Measurements from ENCODE around the gene NBAS.

Gene NBAS

DNA sequence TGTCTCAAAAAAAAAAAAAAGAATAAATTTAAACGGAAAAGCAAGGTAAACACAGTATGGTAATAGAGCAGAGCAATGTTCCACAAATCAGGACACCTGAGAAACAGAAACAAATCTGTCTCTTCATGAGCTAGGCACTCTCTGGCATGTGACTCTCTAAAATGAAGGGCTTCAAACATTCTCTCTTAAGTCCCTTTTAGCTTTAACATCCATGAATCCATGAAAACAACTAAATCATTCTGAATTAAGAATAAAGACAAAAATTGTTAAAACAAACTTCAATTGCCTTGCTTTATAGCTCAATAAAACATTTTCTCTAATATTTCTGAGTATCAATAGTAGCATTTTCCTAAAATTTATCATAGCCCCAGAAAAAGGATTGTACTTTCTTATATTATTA, 132.1 kb downstream of the NBAS start:
- no peak for DNase-seq (ENCODE audit: low read depth, low spot score)
- in situ Hi-C loops (cut with HindIII; ENCODE audit: low sequenced_read_pairs): no loop called here
- H3K4me3 ChIP-seq (ENCODE audit: low read depth, low read length): no peak overlapping the region
- no peak for TF ChIP-seq CTCF (IDR thresholded peaks at IDR 0.05; ENCODE audit: low read depth, low read length)

DNA sequence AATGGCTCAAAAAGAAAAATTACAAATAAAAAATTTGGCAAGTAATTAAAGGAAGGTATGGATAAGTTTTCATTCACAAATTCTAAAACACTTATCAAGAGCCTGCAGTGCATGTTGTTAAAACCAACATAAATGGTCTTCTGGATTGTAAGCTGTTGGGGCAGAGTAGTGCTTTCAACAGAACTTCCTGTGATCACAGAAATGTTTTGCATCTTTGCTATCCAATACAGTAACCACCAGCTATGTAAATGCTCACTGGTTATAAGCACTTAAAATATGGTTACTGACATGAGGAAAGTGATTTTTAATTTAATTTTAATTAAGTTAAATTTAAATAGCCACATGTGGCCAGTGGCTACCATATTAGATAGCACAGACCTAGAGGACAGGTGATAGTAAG, 133.1 kb downstream of the NBAS start:
- in situ Hi-C loops (cut with HindIII; ENCODE audit: low sequenced_read_pairs): no loop called here
- no peak for TF ChIP-seq CTCF (IDR thresholded peaks at IDR 0.05; ENCODE audit: low read depth, low read length)
- no peak for DNase-seq (ENCODE audit: low read depth, low spot score)
- no peak overlapping the region for H3K4me3 ChIP-seq (ENCODE audit: low read depth, low read length)

DNA sequence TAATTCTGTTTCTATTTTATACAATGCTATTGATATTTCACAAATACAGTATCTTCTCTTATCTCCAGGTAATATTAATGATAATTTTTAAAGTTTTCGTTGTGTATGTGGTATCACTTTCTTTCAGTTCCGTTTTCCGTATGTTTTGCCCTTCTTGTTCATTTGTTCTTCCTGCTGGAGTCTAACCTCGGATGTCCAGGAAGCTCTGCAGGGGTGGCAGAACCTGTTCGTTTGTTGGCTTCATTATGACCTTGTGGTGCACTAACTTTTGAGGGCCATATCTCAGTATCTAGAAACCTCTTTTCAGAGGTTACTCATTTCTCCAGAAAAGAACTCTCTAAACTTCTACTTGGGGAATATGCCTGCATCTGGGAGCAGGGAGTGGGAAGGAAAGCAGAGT, 134.5 kb downstream of the NBAS start:
- H3K4me3 ChIP-seq (ENCODE audit: low read depth, low read length): no peak overlapping the region
- DNase-seq (ENCODE audit: low read depth, low spot score): no peak
- no peak for TF ChIP-seq CTCF (IDR thresholded peaks at IDR 0.05; ENCODE audit: low read depth, low read length)
- in situ Hi-C loops (cut with HindIII; ENCODE audit: low sequenced_read_pairs): no loop called here

- DNase-seq (ENCODE audit: low read depth, low spot score): no peak
- TF ChIP-seq CTCF (IDR thresholded peaks at IDR 0.05; ENCODE audit: low read depth, low read length): no peak
- in situ Hi-C loops (cut with HindIII; ENCODE audit: low sequenced_read_pairs): no loop called here
- H3K4me3 ChIP-seq (ENCODE audit: low read depth, low read length): no peak overlapping the region
Measured at GRCh38 chr2:15425712-15426111, 135.4 kb downstream of the NBAS start.

DNA sequence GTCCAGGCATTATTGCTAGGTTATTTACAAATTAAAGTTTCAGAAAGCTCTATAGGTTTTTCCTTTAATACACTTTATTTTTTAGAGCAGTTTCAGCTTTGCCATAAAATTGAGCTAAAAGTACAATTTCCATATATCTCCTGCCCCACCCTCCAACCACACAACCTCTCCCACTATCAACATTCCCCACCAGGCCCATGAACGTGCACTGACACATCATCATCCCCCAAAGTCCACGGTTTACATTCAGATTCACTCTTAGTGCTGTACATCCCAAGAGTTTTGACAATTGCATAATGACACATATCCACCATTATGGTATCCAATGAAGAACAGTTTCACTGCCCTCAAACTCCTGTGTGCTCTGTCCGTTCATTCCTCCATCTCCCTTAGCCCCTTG, 139.4 kb downstream of the NBAS start:
- no peak overlapping the region for H3K4me3 ChIP-seq (ENCODE audit: low read depth, low read length)
- in situ Hi-C loops (cut with HindIII; ENCODE audit: low sequenced_read_pairs): no loop called here
- no peak for TF ChIP-seq CTCF (IDR thresholded peaks at IDR 0.05; ENCODE audit: low read depth, low read length)
- DNase-seq (ENCODE audit: low read depth, low spot score): no peak

GRCh38 chr2:15415748-15416147, 145.4 kb downstream of the NBAS start:
- no peak for DNase-seq (ENCODE audit: low read depth, low spot score)
- no peak for TF ChIP-seq CTCF (IDR thresholded peaks at IDR 0.05; ENCODE audit: low read depth, low read length)
- H3K4me3 ChIP-seq (ENCODE audit: low read depth, low read length): no peak overlapping the region
- in situ Hi-C loops (cut with HindIII; ENCODE audit: low sequenced_read_pairs): no loop called here

DNA sequence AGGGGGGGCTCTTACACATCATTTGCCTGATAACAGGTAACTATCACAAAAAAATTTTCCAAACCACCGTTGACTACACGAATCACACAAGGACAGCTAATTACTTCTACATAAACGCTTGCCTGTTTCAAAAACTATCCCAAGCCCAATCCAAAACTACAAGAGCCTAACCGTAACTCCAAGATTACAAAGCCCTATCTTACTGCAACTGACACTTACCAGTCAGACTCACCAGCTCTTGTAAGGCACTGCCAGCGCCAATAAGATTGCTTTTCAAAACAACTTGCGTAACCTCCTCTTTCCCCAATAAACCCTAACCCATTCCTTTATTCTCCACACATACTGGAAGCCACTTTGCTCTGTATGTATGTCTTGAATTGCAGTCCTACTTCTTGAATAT, 148.4 kb downstream of the NBAS start:
- TF ChIP-seq CTCF (IDR thresholded peaks at IDR 0.05; ENCODE audit: low read depth, low read length): no peak
- H3K4me3 ChIP-seq (ENCODE audit: low read depth, low read length): no peak overlapping the region
- no peak for DNase-seq (ENCODE audit: low read depth, low spot score)
- in situ Hi-C loops (cut with HindIII; ENCODE audit: low sequenced_read_pairs): no loop called here
